Activated CD4-positive, alpha-beta T cell treated with anti-CD3 and anti-CD28 coated beads for 48 hours (primary cell): ENCODE measurements around the gene LOC128125822.
A peak's percentile ranks its signal among the peaks of the same experiment; 100 is the strongest.

ENCODE experiments used
- DNase-seq: peaks from one replicate; pipeline ENCODE4 v3.0.0-alpha.2; 2020

Gene LOC128125822

DNA sequence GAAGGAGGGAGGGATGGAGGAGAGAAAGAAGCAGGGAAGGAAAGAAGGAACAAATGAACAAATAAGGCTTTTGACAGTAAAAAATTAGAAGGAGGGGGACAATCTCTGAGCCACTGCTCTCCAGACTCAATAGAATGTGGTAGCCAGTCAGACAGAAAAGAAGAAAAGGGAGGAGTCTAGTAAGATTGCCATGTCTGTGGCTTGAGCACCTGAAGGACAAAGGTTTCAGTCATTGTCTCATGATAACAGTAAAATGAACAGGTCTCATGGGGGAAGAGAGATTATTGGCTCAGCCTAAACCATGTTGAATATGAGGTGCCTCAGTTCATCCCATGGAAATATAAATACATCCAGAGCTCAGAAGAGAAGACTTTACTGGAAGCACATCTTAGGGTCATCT, 14.0 kb upstream of the LOC128125822 start:
- DNase-seq, result no peak

DNA sequence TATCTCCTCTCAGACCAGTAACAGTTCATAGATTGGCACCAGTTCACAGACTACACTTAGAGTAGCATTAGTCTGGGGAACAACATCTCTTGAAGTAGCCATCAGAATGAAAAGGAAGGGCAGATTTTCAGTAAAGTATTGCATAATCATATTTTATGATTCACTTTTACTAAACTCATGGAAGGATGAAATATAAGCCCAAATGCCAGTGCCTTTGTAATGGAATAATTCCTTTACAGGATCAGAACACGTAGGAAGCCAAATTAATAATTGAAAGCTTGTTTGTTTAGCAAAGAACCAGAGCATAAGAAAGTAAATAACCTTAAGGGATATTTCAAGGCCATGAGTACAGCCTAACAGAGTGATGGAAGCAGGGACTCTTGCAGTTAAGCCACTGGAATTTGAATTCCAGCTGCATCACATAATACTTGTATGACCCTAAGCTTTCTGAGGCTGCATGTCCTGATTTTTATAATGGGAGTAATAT, 11.4 kb upstream of the LOC128125822 start:
- DNase-seq, result no peak

DNA sequence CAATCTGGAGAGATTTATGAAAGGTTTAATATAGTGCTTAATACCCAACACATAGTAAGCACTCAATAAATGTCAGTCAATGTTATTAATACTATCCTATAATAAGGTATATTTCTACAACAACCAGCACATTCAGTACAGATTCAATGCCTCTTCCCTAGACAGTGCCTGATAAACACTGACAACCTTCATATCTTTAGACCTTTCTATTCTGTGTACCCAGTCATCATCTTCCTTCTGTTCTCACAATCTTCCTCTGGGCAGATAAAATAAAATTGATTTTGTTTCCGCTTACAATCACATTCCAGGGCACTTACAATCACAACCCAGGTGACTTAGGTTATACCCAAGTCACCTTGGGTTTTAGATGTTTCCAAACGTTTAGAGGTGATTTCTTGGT, 11.0 kb upstream of the LOC128125822 start:
- no peak for DNase-seq

DNA sequence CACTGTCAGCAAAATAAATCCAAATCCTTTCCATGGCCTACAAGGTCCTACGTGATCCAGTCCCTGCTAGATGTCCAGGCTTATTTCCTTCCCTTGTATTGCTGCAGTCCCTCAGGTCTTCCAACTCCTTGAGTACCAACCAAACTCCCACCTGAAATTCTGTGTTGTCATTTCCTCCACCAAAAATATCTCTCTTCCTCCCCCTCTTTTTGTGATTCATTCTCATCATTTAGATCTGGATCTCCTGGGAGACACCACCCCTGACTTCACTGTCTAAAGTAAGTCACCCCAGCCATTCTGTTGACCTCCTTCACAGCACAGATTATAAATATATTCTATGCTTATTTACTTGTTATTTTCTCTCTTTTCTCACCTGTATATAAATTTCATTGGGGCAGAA, 9.0 kb upstream of the LOC128125822 start:
- no peak for DNase-seq

DNA sequence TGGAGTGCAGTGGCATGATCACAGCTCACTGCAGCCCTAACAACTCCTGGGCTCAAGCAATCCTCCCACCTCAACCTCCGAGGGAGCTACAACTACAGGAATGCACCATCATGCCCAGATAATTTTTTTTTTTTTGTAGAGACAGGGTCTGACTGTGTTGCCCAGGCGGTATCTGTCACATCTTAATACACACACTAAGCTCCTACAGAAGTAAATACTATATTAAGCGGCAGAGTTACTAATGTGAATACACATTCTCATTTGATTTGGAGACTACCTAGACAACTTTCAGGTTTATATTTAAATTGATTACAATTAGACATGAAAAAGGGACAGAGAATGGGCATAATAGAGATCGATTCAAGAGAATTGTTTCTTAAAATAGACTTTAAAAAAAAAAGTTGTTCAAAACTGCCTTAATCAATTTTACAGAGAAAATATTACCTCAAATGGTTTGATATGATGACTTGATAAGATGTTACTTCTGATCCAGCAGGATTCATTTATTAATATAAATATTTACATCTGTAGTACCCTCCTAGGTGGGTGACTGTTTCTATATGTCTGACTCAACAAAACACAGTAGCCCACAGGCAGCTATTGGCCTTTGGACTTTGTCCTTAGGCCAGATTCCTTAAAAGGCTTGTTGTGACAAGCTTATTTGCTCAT, 7.1 kb upstream of the LOC128125822 start:
- no peak for DNase-seq

DNA sequence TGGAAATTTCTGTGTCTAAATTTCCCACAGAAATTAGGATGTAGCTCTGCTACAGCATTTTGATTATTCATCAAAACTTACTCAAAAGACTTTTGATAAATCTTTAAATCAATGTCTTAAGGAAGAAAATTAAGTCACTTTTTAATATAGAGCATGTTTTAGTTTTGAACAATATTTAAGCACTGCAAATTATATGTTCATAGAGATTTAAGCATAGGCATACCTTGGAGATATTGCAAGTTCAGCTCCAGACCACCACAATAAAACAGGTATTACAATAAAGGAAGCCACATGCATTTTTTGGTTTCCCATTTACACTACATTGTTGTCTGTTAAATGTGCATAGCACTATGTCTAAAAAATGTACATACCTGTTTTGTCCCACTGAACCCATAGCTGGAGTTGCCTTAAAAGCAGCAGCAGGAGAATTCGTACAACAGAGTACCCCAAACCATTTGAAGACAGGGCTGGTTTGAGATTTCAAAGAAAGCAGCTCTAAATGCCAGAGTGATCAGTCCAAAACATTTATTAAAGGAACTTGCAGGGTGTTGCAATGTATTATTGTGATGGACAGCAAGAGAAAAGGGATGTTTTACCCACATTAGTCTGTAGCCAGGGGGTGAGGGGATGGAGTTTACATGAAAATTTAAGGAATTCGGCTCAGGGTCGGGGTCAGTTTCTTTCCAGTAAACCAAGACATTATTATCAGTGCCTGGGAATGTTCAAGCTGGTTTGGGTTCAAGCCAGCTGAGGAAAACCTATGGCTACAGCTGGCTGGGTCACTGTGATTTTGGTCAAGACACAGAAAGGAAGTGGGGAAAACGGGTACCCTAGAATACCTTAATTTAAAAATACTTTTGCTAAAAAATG, 6.3 kb upstream of the LOC128125822 start:
- DNase-seq, result no peak

DNA sequence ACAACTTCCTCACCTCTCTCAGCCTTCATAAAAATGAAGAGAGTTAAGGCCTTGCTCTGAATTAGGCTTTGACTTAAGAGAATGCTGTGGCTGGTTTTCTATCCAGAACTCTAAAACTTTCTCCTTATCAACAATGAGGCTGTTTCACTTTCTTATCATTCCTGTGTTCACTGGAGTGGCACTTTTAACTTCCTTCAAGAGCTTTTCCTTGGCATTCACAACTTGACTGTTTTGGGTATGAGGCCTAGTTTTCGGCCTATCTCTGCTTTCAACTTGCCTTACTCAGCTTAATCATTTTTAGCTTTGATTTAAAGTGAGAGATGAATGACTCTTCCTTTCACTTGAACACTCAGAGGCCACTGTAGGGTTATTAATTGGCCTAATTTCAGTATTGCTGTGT, 4.3 kb upstream of the LOC128125822 start:
- no peak for DNase-seq

DNA sequence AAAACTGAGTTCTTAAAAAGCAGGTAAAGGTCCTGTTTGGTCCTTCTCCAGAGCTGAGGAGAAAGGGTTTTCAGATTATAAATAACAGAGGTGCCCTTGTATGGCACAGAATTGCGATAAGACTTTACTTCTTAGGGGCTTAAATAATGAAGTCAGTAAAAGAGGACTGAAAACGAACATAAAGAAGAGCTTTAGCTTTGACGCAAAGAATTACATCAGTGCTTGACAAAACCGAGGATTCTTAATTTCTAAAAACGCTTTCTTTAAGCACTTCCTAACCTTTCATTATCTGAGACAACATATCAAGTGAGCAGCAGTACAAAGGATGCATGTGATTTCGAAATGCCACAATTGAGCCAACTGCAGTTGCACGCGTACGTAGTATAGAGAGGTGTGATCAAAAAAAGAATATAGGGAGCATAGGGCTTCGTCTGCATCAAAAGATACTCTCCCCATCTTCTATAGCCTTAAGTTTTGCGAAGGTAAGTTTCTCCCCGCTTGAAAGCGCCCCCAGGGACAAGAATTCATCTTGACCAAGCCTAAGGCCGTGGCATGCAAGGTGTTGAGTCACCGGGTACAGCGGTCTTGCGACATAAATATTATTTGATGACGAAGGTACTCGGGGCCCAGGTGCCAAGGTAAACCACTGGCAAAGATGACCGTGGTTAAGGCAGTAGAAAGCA, 778 bp upstream of the LOC128125822 start:
- DNase-seq, result peak; percentile 59

DNA sequence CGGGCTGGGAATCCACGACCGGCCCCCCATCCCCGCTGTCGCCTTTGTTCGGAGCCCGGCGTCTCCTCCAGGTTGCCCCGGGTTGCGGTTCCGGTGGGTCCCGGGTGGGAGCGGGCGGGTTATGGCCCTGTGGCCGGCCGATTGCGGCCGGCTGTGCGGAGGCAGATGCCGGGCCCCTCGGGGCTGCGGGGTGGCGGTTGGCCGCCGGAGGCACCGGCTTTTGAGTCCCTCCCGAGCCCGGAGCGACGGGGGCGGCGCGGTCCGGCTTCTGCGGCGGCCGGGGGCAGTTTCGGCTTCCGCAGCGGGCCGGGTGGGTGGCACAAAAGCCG, 431 bp downstream of the LOC128125822 start:
- no peak for DNase-seq

DNA sequence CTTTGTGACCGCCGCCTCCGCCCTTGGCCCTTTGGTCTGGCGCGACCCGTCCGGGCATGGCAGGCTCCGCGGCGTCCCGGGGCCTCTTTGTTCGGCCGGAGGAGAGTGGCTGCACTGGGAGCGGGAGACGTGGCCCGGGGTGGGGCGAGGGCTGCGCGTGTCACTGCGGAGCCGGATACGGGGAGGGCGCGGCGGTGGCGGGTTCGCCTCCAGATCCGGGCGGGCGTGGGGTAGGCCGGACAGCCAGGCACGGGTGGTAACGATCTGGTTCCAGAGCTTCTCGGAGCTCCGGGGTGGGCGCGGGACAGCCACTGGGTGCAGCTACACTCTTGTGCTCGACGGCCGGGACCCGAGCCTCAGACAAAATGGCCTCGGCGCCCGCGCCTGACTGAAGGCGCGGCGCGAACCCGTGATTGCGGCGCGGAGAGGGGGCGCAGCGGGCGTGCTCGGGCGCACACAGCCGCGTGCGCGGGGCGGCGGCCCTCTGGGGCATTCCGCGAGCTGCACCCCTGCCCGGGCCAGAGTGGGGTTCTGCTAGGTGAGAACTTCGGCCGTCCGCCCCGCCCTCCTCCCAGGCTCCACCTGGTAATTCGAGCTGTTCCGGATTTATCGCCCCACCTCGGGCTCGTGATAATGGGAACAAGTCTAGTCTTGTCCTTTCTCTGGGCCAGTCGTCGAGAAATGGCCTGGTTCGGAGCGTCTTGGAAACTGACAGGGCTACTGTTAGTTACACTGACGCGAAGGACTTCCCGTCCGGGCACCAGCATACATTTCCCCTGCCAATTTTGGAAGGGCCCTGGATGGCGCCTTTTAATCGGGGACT, 1.0 kb downstream of the LOC128125822 start:
- DNase-seq, result peak; percentile 73

DNA sequence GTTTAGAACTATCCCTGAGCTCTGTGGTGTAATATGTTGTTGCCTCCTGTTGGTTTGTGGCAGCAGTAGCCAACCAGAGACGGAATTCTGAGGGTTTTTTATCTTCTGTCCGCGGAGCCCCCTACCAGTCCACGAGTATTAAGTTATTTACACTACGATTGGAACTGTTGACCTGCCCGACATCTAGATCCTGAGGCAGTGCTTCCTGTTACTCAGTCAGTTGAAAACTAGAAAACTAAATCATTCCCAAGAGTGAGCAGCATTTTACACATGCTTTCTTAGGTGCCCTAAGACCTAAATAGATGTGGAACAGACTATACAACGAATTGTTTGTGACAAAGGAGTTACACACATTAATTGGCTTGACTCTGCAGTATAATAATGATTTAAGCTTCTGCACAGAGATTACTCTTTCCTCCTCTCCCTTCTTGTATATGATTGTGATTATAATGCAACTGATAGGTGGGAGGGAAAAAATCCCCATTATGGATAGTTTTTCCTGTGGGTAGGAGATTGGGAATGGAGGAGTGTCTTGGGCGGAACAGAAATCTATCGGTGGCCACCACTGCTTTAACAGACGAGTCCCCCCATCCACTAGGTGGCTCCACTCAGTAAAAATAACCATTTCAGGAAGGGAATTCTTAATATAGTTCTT, 1.7 kb downstream of the LOC128125822 start:
- DNase-seq, result peak; percentile 57

DNA sequence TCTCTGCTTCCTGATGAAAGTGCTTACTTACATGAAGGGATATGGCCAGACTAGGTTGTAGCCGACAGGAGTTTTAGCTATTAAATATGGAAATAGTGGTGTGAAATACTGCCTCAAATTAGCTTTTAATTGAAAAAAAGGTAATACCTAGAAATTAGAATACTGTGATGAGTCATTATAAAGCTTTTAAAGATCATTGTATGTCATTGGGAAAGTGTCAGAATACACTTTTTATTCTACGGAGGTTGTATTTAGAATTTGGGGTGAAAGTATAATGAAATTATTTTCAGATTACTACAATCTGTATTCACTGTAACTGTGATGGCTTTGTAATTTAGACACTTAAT, 2.2 kb downstream of the LOC128125822 start:
- DNase-seq, result no peak

DNA sequence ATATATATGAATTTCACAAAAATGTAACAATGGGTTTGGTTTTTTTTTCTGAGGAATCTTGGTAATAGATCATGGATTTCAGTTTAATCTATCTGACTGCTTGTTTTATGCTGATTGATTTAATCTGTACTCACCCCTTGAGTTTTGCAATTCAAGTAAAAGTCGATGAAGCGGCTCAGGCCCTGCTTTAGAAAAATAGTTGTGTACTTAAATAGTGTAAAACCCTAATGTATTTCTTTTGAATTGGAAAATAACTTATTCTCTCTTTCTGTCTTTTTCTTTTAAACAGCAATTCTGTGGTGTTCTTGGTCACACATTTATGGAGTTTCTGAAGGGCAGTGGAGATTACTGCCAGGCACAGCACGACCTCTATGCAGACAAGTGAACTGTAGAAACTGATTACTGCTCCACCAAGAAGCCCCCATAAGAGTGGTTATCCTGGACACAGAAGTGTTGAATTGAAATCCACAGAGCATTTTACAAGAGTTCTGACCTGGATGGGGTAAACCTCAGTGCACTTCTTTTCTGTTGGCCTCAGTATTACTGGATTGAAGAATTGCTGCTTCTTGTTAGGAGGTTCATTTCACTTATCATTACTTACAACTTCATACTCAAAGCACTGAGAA, 4.0 kb downstream of the LOC128125822 start:
- no peak for DNase-seq

DNA sequence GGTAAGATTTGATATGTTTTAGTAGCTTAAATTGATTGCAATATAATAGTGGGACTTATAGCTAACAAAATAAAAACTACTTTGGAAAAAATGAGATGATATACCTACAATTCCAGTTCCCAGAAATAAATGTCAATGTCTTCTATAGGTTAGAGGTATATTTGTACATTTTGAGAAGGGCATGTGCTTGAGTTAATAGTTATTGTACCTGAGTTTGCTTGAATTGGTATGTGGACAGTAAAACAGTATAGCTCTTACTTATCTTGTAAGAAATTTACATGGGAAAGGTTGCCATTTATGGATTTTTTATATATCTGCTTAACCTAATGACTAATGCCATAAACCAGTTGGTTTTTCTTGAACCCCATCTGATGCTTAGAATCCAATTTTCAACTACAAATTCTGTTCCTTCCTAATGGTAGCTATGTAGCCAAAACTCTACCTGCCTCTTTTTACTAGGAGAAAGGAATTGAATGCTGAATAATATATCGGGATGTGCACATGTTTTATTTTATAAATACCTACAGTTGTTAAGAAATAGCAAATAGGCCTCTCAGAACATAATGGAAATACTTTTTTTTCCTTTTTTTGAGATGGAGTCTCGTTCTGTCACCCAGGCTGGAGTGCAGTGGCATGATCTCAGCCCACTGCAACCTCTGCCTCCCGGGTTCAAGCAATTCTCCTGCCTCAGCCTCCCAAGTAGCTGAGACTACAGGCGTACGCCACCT, 4.9 kb downstream of the LOC128125822 start:
- DNase-seq, result no peak

DNA sequence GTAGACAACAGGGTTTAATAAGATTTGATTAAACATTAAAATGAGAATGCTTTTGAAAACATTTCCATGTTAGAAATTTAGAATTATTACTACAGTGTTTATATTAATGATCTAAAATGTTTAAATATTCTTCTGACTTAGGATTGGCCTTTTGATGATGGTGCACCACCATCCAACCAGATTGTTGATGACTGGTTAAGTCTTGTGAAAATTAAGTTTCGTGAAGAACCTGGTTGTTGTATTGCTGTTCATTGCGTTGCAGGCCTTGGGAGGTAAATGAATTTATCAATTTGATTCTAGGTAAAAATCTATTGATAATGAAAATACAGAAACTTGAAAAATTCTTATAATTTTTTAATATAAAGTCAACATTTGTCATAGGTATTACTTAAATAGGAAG, 6.5 kb downstream of the LOC128125822 start:
- DNase-seq, result no peak

DNA sequence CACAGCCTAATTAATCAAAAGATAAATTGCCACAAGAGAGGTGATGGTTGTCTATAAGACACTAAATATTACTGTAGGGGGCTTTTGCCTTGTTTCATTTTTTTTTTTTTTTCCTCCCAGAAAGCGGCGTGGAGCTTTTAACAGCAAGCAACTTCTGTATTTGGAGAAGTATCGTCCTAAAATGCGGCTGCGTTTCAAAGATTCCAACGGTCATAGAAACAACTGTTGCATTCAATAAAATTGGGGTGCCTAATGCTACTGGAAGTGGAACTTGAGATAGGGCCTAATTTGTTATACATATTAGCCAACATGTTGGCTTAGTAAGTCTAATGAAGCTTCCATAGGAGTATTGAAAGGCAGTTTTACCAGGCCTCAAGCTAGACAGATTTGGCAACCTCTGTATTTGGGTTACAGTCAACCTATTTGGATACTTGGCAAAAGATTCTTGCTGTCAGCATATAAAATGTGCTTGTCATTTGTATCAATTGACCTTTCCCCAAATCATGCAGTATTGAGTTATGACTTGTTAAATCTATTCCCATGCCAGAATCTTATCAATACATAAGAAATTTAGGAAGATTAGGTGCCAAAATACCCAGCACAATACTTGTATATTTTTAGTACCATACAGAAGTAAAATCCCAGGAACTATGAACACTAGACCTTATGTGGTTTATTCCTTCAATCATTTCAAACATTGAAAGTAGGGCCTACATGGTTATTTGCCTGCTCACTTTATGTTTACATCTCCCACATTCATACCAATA, 7.8 kb downstream of the LOC128125822 start:
- no peak for DNase-seq

DNA sequence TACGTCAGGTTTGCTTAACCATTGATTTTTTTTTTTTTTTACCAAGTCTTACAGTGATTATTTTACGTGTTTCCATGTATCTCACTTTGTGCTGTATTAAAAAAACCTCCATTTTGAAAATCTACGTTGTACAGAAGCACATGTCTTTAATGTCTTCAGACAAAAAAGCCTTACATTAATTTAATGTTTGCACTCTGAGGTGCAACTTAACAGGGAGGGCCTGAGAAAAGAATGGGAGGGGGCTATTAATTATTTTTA, 8.4 kb downstream of the LOC128125822 start:
- no peak for DNase-seq

DNA sequence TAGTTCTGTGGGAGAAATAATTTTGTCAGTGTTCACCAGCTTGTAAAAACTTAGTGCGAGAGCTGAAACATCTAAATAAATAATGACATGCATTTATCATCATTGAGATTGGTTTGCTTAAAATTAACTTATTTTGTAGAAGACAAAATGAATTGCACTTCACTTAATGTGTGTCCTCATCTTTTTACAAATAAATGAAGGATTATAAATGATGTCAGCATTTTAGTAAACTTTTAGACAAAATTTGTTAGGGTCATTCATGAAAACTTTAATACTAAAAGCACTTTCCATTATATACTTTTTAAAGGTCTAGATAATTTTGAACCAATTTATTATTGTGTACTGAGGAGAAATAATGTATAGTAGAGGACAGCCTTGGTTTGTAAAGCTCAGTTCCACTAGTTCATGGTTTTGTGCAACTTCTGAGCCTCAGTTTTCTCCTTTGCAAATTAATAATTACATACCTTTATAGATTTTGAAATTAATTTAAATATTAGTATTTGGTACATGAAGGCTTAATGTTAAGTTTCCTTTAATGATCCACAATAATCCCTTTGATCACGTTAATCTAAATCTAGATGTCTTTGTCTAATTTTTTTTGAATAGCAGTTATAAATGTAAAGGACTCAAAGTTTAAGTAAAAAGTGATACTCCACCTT, 9.2 kb downstream of the LOC128125822 start:
- no peak for DNase-seq

DNA sequence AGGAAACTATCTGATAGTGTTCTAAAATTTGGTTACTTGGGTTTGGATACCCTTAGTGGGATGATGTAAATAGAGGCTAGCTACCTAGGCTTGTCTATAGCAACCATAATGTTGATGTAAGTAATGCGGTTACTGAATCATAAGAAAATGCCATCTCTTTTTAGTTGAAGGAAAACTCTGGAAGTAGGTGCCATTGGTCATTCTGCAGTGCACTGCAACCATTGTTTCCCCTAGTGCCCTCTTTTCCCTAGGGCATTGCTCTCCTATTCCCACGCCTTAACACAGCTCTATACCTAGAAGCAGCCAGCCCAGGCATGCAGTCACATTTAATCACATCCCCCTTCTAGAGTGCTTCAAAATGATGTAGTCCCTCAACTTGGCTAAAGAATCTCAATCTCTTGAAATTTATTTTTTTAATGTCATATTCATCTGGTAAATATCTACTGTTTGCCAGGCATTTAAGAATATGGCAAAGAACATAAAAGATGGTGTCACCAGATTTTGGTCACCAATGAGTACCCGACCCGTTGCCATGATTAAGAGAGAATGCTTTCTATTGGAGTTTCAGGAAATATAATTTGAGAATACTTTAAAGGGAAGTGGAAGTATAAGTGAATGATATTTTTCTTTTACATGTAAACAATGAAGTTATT, 10.4 kb downstream of the LOC128125822 start:
- DNase-seq, result no peak

DNA sequence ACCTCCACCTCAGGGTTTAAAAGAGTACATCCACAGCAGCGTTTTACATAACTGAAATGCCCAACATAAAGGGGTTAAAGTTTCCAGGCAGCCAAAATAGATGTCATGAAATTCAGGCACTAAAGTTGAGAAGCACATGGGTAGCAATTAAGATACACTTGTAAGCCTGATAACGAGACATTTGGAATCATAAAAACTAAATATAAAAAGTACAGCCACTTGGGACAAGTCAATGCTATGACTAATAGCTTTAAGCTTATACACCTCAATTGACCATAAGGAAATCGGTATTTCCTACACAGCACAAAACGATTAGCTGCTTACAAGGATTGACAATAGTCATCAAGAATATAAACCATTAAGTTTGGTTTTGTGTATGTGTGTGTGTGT, 11.8 kb downstream of the LOC128125822 start:
- no peak for DNase-seq
